ENCODE data around the gene HMX1. TPM values are rescaled to one million over a fixed set of nuclear protein-coding genes. Genes with fewer than 3 reads are reported as not detected.

HMX1 gene
- polyA plus RNA-seq, 1 of the 3 experiments (the other 2 are of a cell fraction) = 0.20 TPM

DNA sequence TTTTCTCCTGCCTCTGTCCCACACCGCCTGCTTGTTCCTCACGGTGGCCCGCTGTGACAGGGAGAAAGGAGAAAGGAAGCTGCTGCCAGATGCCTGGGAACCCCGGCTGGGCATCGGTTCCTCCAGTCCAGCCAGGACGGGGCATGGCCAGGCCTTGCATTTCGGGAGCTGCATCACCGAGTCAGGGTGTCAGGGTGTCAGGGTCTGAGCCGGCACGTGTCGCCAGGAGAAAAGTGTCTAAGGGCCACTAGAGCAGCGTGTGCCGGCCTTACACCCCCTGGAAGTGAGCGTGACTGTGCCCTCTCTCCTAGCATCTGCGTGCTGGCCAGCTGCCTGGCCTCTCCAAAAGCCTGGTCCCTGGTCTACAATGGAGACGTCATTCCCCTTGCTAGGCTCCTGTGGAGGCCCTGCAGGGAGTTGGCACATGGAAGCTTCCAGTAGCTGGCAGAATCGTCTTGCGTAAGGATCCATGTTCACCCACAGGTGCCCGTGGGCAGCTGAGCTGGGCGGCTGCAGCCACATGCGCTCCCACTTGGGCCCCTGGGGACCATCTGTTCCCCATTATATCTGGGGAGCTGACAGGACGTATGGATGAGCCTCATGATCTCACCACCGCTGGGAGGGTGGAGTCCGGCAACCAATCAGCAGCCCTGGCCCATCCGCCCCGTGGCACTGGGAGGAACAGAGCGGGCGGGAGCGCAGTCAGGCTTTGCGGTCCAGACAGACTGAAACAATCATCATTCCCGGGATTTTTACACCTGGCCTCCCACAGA lies 39.9 kb upstream of the HMX1 start:
- no peaks in the 10 kb centered on the region for H4K20me1 ChIP-seq (ENCODE audit: insufficient read depth)
- H3K4me1 ChIP-seq (ENCODE audit: control insufficient read depth in 1 of 2, insufficient read depth in 2 of 2, low read depth in 1 of 2, low read length in 1 of 2) = peaks cover 0 to 15% of the 10 kb centered on the region in 2 experiments; a peak in 1 of 4 replicates
- H2AFZ ChIP-seq (ENCODE audit: low read depth) = no peak overlapping the region
- H3K9me3 ChIP-seq = no peaks in the 10 kb centered on the region
- H3K9ac ChIP-seq = no peak overlapping the region
- no peaks in the 10 kb centered on the region for H3K79me2 ChIP-seq (ENCODE audit: insufficient read depth)
- CTCF ChIA-PET = interaction anchor here (1.5 to 2.8 kb wide), 4 partner anchors 25 to 304 kb away, joined by 3 to 13 read pairs (median 6); no protein-coding TSS in a partner anchor
- POLR2A ChIA-PET = no interaction called here
- no peak overlapping the region; a peak in 1 of 4 replicates for H3K27ac ChIP-seq (ENCODE audit: low read depth in 2 of 2, low read length in 1 of 2)
- no peak overlapping the region for H3K4me2 ChIP-seq
- no peaks in the 10 kb centered on the region for H3K9me2 ChIP-seq
- DNase-seq = peak; percentile 84
- no peaks in the 10 kb centered on the region for H3K27me3 ChIP-seq (ENCODE audit: insufficient read depth)
- no peak for TF ChIP-seq ELF1 (IDR thresholded peaks at IDR 0.05)
- no peak for TF ChIP-seq GATA2 (CRISPR knock-in tag; IDR thresholded peaks at IDR 0.05)
- peak in 1 of 2 experiments; percentile 42; a peak in 1 of 4 replicates for TF ChIP-seq EP300 (IDR thresholded peaks at IDR 0.05; ENCODE audit: borderline replicate concordance in 1 of 2, low read depth in 1 of 2, low read length in 1 of 2)
- 0 out of 2 replicates have a peak, but pooled peaks have one; percentile 9 for TF ChIP-seq MXI1 (IDR thresholded peaks at IDR 0.05; ENCODE audit: low read depth, low read length)
- no peak for TF ChIP-seq FOXM1 (IDR thresholded peaks at IDR 0.05; ENCODE audit: low read depth)
- no peak for TF ChIP-seq SIN3A (IDR thresholded peaks at IDR 0.05; ENCODE audit: borderline replicate concordance, low read depth, low read length)
- no peak for TF ChIP-seq USF2 (IDR thresholded peaks at IDR 0.05; ENCODE audit: borderline replicate concordance, low read depth, low read length)
- TF ChIP-seq POLR2AphosphoS5 (IDR thresholded peaks at IDR 0.05; ENCODE audit: low read depth, low read length) = no peak
- no peak for TF ChIP-seq RFX5 (IDR thresholded peaks at IDR 0.05; ENCODE audit: low read length)
- TF ChIP-seq NRF1 (IDR thresholded peaks at IDR 0.05; ENCODE audit: low read depth, low read length) = no peak
- H3K4me3 ChIP-seq (ENCODE audit: low read depth in 2 of 2, low read length in 1 of 2) = no peak overlapping the region
- H3F3A ChIP-seq (replicated peaks; ENCODE audit: insufficient read depth) = no peaks in the 10 kb centered on the region
- 81% methylated on average over 9 of the region's 31 CpGs for WGBS (ENCODE audit: low lambda C conversion rate)
- H3K36me3 ChIP-seq (replicated peaks in 1 of 2; ENCODE audit: control insufficient read depth in 1 of 2, insufficient read depth in 2 of 2, low read length in 1 of 2) = no peaks in the 10 kb centered on the region

DNA sequence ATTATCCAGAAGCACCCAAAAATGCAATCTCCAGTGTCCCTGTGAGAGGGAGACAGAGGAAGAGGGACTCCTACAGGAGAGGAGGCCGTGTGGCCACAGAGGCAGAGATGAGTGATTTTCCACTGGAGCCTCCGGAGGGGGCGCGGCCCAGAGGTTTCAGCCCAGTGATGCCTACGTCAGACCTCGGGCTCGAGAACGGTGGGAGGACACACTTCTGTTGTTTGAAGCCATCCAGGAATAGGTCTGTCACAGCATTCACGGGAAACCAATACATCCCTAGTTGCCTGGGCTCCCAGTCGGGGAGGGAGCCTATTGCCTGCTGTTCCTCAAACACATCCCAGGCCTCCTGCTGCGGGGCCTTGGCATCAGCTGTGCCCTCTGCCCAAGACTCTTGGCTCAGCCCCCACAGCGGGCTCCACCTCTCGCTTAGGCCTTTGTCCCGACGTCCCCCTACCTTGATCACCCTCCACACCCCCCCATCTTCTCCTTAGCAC lies 39.2 kb upstream of the HMX1 start:
- H3F3A ChIP-seq (replicated peaks; ENCODE audit: insufficient read depth) = no peaks in the 10 kb centered on the region
- no peak for DNase-seq
- no peaks in the 10 kb centered on the region for H3K79me2 ChIP-seq (ENCODE audit: insufficient read depth)
- H3K9me2 ChIP-seq = no peaks in the 10 kb centered on the region
- ChIA-PET CTCF (interaction anchor here (1.6 to 2.8 kb wide), 3 partner anchors 25 to 304 kb away, joined by 3 to 13 read pairs (median 8); no protein-coding TSS in a partner anchor), POLR2A (no interaction called here)
- H2AFZ ChIP-seq (ENCODE audit: low read depth) = no peak overlapping the region
- no peak overlapping the region for H3K4me3 ChIP-seq (ENCODE audit: low read depth in 2 of 2, low read length in 1 of 2)
- no peaks in the 10 kb centered on the region for H4K20me1 ChIP-seq (ENCODE audit: insufficient read depth)
- WGBS (ENCODE audit: low lambda C conversion rate) = 78% methylated on average over 11 of the region's 15 CpGs
- no peaks in the 10 kb centered on the region for H3K27me3 ChIP-seq (ENCODE audit: insufficient read depth)
- peaks cover 0 to 15% of the 10 kb centered on the region in 2 experiments; a peak in 1 of 4 replicates for H3K4me1 ChIP-seq (ENCODE audit: control insufficient read depth in 1 of 2, insufficient read depth in 2 of 2, low read depth in 1 of 2, low read length in 1 of 2)
- no peak overlapping the region for H3K9ac ChIP-seq
- H3K27ac ChIP-seq (ENCODE audit: low read depth in 2 of 2, low read length in 1 of 2) = no peak overlapping the region
- no peaks in the 10 kb centered on the region for H3K36me3 ChIP-seq (replicated peaks in 1 of 2; ENCODE audit: control insufficient read depth in 1 of 2, insufficient read depth in 2 of 2, low read length in 1 of 2)
- no peak overlapping the region for H3K4me2 ChIP-seq
- no peaks in the 10 kb centered on the region for H3K9me3 ChIP-seq
- TF ChIP-seq EZH2phosphoT487 (IDR thresholded peaks at IDR 0.05; ENCODE audit: borderline replicate concordance, low read depth) (no peak), NFIC (IDR thresholded peaks at IDR 0.05; ENCODE audit: borderline replicate concordance) (no peak), YY1 (IDR thresholded peaks at IDR 0.05; ENCODE audit: low read depth) (no peak), RXRA (IDR thresholded peaks at IDR 0.05; ENCODE audit: borderline replicate concordance, low read depth) (no peak), CHD2 (IDR thresholded peaks at IDR 0.05; ENCODE audit: low read length, partially characterized antibody) (no peak)
- TF ChIP-seq, protein P1, sequence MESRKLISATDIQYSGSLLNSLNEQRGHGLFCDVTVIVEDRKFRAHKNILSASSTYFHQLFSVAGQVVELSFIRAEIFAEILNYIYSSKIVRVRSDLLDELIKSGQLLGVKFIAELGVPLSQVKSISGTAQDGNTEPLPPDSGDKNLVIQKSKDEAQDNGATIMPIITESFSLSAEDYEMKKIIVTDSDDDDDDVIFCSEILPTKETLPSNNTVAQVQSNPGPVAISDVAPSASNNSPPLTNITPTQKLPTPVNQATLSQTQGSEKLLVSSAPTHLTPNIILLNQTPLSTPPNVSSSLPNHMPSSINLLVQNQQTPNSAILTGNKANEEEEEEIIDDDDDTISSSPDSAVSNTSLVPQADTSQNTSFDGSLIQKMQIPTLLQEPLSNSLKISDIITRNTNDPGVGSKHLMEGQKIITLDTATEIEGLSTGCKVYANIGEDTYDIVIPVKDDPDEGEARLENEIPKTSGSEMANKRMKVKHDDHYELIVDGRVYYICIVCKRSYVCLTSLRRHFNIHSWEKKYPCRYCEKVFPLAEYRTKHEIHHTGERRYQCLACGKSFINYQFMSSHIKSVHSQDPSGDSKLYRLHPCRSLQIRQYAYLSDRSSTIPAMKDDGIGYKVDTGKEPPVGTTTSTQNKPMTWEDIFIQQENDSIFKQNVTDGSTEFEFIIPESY (IDR thresholded peaks at IDR 0.05; ENCODE audit: borderline replicate concordance, low read depth) = no peak
- TF ChIP-seq, protein P2, sequence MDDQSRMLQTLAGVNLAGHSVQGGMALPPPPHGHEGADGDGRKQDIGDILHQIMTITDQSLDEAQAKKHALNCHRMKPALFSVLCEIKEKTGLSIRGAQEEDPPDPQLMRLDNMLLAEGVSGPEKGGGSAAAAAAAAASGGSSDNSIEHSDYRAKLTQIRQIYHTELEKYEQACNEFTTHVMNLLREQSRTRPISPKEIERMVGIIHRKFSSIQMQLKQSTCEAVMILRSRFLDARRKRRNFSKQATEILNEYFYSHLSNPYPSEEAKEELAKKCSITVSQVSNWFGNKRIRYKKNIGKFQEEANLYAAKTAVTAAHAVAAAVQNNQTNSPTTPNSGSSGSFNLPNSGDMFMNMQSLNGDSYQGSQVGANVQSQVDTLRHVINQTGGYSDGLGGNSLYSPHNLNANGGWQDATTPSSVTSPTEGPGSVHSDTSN (IDR thresholded peaks at IDR 0.05) = no peak
- TF ChIP-seq, protein P3, sequence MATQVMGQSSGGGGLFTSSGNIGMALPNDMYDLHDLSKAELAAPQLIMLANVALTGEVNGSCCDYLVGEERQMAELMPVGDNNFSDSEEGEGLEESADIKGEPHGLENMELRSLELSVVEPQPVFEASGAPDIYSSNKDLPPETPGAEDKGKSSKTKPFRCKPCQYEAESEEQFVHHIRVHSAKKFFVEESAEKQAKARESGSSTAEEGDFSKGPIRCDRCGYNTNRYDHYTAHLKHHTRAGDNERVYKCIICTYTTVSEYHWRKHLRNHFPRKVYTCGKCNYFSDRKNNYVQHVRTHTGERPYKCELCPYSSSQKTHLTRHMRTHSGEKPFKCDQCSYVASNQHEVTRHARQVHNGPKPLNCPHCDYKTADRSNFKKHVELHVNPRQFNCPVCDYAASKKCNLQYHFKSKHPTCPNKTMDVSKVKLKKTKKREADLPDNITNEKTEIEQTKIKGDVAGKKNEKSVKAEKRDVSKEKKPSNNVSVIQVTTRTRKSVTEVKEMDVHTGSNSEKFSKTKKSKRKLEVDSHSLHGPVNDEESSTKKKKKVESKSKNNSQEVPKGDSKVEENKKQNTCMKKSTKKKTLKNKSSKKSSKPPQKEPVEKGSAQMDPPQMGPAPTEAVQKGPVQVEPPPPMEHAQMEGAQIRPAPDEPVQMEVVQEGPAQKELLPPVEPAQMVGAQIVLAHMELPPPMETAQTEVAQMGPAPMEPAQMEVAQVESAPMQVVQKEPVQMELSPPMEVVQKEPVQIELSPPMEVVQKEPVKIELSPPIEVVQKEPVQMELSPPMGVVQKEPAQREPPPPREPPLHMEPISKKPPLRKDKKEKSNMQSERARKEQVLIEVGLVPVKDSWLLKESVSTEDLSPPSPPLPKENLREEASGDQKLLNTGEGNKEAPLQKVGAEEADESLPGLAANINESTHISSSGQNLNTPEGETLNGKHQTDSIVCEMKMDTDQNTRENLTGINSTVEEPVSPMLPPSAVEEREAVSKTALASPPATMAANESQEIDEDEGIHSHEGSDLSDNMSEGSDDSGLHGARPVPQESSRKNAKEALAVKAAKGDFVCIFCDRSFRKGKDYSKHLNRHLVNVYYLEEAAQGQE (IDR thresholded peaks at IDR 0.05; ENCODE audit: low read depth, low read length) = no peak

Data from SK-N-SH (cell line).